Measurements from ENCODE around the gene COPS9. TPM values are rescaled to one million over a fixed set of nuclear protein-coding genes. Genes with fewer than 3 reads are reported as not detected.

Gene COPS9
- polyA plus RNA-seq, 1 donor (not counting 4 experiments of a cell fraction or from before 2014, with no cell fraction given), result 399 TPM

GRCh38 chr2:240123821-240124650, 12.1 kb downstream of the COPS9 start:
- Histone ChIP-seq H3K27ac (ENCODE audit: control insufficient read depth, insufficient read depth, low read length) (no peak overlapping the region), H3K79me2 (ENCODE audit: control insufficient read depth, insufficient read depth, low read length) (no peaks in the 10 kb centered on the region), H3K9ac (ENCODE audit: control insufficient read depth, extremely low read depth, insufficient read depth, low read length) (no peak overlapping the region), H3K9me1 (ENCODE audit: control insufficient read depth, extremely low read depth, insufficient read depth, low read length) (no peaks in the 10 kb centered on the region), H4K20me1 (ENCODE audit: control insufficient read depth, extremely low read depth, insufficient read depth, low read length) (no peaks in the 10 kb centered on the region), H2AFZ (ENCODE audit: control insufficient read depth, low read length) (no peak overlapping the region), H3K4me3 (ENCODE audit: control insufficient read depth in 2 of 3, extremely low read depth in 1 of 3, insufficient read depth in 2 of 3, low read depth in 1 of 3, low read length in 3 of 3) (no peak overlapping the region), H3K36me3 (ENCODE audit: control insufficient read depth in 2 of 2, extremely low read depth in 1 of 2, insufficient read depth in 2 of 2, low read length in 2 of 2) (peaks cover 7 to 10% of the 10 kb centered on the region in 2 experiments), H3K27me3 (ENCODE audit: control insufficient read depth, extremely low read depth, insufficient read depth, low read length) (peaks cover 2% of the 10 kb centered on the region), H3K4me1 (ENCODE audit: control insufficient read depth, extremely low read depth, insufficient read depth, low read length) (no peaks in the 10 kb centered on the region), H3K9me3 (ENCODE audit: control insufficient read depth, low read depth, low read length) (no peaks in the 10 kb centered on the region), H3K4me2 (ENCODE audit: control insufficient read depth, extremely low read depth, insufficient read depth, low read depth, low read length) (no peak overlapping the region)
- DNase-seq (ENCODE audit: low read depth, low spot score) (no peak), FAIRE-seq (no peak)
- dilution Hi-C loops (cut with MboI; ENCODE audit: extremely low pct_ligation_motif_present, low sequenced_read_pairs), result no loop called here
- no peak for TF ChIP-seq EZH2 (IDR thresholded peaks at IDR 0.05; ENCODE audit: low read length)
- no peak for TF ChIP-seq CTCF (optimal IDR thresholded peaks at IDR 0.05 in 1 of 3, IDR thresholded peaks at IDR 0.05 in 1 of 3, conservative IDR thresholded peaks at IDR 0.05 in 1 of 3; ENCODE audit: extremely low read depth in 1 of 3, insufficient read depth in 2 of 3, low read length in 3 of 3)

GRCh38 chr2:240121675-240122074, 14.4 kb downstream of the COPS9 start:
- TF ChIP-seq CTCF (optimal IDR thresholded peaks at IDR 0.05 in 1 of 3, IDR thresholded peaks at IDR 0.05 in 1 of 3, conservative IDR thresholded peaks at IDR 0.05 in 1 of 3; ENCODE audit: extremely low read depth in 1 of 3, insufficient read depth in 2 of 3, low read length in 3 of 3) (no peak), EZH2 (IDR thresholded peaks at IDR 0.05; ENCODE audit: low read length) (no peak)
- H3K4me1 ChIP-seq (ENCODE audit: control insufficient read depth, extremely low read depth, insufficient read depth, low read length), result no peaks in the 10 kb centered on the region
- no peaks in the 10 kb centered on the region for H3K9me3 ChIP-seq (ENCODE audit: control insufficient read depth, low read depth, low read length)
- H3K27ac ChIP-seq (ENCODE audit: control insufficient read depth, insufficient read depth, low read length), result no peak overlapping the region
- H2AFZ ChIP-seq (ENCODE audit: control insufficient read depth, low read length), result no peak overlapping the region
- H3K9ac ChIP-seq (ENCODE audit: control insufficient read depth, extremely low read depth, insufficient read depth, low read length), result no peak overlapping the region
- H3K9me1 ChIP-seq (ENCODE audit: control insufficient read depth, extremely low read depth, insufficient read depth, low read length), result no peaks in the 10 kb centered on the region
- no peaks in the 10 kb centered on the region for H3K36me3 ChIP-seq (ENCODE audit: control insufficient read depth in 2 of 2, extremely low read depth in 1 of 2, insufficient read depth in 2 of 2, low read length in 2 of 2)
- dilution Hi-C loops (cut with MboI; ENCODE audit: extremely low pct_ligation_motif_present, low sequenced_read_pairs), result no loop called here
- FAIRE-seq (no peak), DNase-seq (ENCODE audit: low read depth, low spot score) (no peak)
- H4K20me1 ChIP-seq (ENCODE audit: control insufficient read depth, extremely low read depth, insufficient read depth, low read length), result no peaks in the 10 kb centered on the region
- no peak overlapping the region for H3K4me2 ChIP-seq (ENCODE audit: control insufficient read depth, extremely low read depth, insufficient read depth, low read depth, low read length)
- no peaks in the 10 kb centered on the region for H3K79me2 ChIP-seq (ENCODE audit: control insufficient read depth, insufficient read depth, low read length)
- no peak overlapping the region for H3K4me3 ChIP-seq (ENCODE audit: control insufficient read depth in 2 of 3, extremely low read depth in 1 of 3, insufficient read depth in 2 of 3, low read depth in 1 of 3, low read length in 3 of 3)
- H3K27me3 ChIP-seq (ENCODE audit: control insufficient read depth, extremely low read depth, insufficient read depth, low read length), result peaks cover 2% of the 10 kb centered on the region

Data from keratinocyte (primary cell).